GM19438 (cell line): ENCODE data around the gene CNGA4.
A peak's percentile ranks its signal among the peaks of the same experiment; 100 is the strongest.
"Not testable (repeated sequence)": the region's sequence is repeated elsewhere in the genome, so short reads cannot be mapped to it uniquely, and the experiment has no call there.

Experiments used
- ATAC-seq: cut with Tn5 transposase; IDR thresholded peaks from one replicate; pipeline ENCODE4 v1.9.1; 2021; ENCODE audit warnings: low read depth; ENCODE audit not compliant: unreplicated experiment

The CNGA4 gene

DNA sequence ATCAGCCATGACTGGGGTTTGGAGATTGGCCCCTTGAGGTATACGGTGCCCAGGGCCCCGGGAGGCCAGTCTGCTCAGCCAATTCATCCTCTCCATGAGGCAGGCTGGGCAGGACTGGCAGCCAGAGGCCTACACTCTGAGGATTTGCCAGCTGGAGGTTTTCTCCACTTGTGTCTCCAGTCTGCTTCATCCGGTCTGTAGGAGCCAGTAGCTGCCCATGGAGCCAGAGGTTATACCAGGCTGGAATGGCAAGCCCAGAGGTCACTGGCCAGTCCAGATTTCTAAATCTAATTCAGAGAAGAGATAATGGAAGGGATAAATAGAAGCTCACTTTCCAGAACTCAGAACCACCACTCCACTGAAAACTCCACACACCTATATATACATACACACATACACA is 14.5 kb upstream of the CNGA4 start:
- no peak for ATAC-seq

DNA sequence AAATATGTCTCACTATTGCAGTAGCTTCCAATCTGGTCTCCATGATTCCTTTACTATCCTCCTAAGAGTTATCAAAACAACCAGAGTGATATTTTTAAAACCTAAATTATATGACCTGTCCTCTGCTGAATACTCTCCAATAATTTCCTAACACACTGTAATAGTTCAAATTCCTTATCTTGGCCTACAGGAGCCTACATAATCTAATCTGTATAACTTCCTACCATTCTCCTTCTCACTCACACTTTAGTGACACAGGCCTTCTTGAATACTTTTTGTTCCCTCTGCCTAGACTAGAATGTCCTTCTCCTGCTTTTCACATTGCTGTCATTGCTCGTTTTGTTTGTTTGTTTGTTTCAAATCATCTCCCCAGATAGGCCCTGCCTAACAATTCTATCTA is 13.9 kb upstream of the CNGA4 start:
- ATAC-seq, result no peak

GRCh38 chr11:6225896-6226295 is 13.0 kb upstream of the CNGA4 start:
- no peak for ATAC-seq

GRCh38 chr11:6228520-6228919 is 10.4 kb upstream of the CNGA4 start:
- no peak for ATAC-seq

DNA sequence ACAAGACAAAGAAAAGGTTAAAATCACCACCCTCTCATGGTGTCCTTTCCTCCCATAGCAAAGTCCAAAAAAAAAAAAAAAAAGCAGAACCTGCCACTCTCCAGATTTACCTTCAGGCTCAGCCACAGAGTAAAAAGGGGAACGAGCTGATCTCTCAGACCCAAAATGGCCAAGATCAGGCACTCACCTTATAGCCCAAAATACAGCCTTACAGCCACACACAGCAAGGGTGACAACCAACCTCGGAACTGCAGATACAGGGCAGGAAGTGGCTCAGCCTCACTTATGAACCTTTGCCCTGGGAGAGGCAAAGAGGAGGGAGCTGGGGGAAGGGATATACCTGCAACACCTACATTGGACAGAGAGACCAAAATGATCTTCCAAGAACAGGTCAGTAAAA is 9.0 kb upstream of the CNGA4 start:
- no peak for ATAC-seq

GRCh38 chr11:6232899-6233298 is 6.0 kb upstream of the CNGA4 start:
- ATAC-seq, result no peak

DNA sequence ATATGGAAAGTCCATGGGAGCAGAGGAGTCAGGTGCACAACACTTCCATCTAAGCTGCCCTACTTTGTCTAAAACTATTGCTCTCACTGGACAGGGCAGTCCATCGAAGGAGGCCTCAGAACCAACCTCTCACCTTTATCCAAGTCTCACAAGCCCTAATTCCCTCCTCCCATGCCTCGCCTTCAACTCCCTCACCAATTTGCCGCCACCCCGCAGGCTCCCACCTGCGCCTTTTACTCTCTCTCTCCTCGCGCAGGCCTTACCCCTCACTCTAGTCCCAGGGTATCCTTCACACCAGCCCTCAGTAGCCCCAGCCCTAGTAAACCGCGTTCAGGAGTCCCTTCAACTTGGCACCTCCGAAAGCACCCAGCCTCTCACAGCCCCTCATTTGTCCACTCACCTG is 4.9 kb upstream of the CNGA4 start:
- ATAC-seq, result no peak

- peak; percentile 93 for ATAC-seq
Measured at GRCh38 chr11:6234387-6235107, 4.3 kb upstream of the CNGA4 start, which contains the start of gene FHIP1B. Gene FHIP1B (minus strand): TSS chr11:6234636. CDS start chr11:6224516, 10,120 bp downstream.

DNA sequence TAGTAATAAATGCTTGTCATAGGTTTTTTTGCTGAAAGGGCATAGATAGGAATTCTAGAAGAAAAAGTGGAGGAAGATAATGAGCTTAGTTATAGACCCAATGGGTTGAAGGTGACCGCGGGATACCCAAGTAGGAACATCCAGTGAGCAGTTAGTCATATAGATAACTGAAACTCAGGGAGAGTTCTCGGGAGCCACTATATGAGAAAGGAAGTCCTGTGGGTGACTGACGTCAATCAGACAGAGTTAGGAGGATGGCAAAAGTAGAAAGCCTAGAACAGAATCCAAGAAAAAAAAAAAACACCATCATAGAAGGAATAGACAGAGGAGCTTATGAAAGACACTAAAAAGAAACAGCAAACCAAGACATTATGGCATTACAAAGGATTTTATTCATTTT is 1.6 kb upstream of the CNGA4 start:
- no peak for ATAC-seq

- ATAC-seq, result no peak
Measured at GRCh38 chr11:6237761-6238302, 1.1 kb upstream of the CNGA4 start.

DNA sequence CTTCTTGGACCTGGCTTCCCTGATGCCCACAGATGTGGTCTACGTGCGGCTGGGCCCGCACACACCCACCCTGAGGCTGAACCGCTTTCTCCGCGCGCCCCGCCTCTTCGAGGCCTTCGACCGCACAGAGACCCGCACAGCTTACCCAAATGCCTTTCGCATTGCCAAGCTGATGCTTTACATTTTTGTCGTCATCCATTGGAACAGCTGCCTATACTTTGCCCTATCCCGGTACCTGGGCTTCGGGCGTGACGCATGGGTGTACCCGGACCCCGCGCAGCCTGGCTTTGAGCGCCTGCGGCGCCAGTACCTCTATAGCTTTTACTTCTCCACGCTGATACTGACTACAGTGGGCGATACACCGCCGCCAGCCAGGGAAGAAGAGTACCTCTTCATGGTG is 1.2 kb downstream of the CNGA4 start:
- no peak for ATAC-seq

DNA sequence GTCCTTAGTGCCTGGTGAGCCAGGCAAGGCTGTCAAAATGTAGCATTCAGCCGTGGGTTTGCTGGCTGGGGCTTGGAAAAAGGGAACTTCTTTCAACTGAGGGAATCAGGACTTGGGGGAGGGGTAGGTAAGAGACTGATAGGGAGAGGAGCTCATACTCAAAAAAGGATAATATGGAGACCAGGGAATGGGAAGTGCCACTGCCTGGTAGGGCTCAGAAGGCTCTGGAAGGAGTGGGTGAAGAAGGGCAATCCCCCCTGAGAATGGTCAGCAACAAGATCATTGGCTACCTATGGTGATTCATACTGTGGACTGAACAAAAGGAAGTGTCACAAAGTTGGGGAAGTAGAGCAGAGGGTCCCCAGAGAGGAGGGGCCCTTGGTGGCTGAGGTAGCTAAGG is 1.9 kb downstream of the CNGA4 start:
- no peak for ATAC-seq

DNA sequence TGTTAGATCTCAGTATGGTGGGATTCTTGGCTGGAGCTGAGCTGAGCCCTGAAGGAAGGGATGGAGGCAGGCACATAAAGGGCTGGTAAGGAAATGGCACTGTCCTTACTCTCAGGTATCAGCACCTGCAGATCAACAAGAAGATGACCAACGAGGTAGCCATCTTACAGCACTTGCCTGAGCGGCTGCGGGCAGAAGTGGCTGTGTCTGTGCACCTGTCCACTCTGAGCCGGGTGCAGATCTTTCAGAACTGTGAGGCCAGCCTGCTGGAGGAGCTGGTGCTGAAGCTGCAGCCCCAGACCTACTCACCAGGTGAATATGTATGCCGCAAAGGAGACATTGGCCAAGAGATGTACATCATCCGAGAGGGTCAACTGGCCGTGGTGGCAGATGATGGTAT is 2.4 kb downstream of the CNGA4 start:
- no peak for ATAC-seq

GRCh38 chr11:6245536-6245935 is 6.6 kb downstream of the CNGA4 start:
- no peak for ATAC-seq

- no peak for ATAC-seq
Measured at GRCh38 chr11:6248248-6248647, 9.4 kb downstream of the CNGA4 start.

DNA sequence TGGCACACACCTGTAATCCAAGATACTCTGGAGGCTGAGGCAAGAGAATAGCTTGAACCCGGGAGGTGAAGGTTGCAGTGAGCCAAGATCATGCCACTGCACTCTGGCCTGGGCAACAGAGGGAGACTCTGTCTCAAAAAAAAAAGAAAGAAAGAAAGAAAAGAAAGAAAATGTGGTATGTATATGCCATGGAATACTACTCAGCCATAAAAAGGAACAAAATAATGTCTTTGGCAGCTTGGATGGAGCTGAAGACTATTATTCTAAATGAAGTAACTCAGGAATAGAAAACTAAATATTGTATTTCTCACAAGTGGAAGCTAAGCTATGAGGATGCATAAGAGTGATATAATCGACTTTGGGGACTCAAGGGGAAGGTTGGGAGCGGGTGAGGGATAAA is 10.0 kb downstream of the CNGA4 start:
- not testable (repeated sequence) for ATAC-seq

DNA sequence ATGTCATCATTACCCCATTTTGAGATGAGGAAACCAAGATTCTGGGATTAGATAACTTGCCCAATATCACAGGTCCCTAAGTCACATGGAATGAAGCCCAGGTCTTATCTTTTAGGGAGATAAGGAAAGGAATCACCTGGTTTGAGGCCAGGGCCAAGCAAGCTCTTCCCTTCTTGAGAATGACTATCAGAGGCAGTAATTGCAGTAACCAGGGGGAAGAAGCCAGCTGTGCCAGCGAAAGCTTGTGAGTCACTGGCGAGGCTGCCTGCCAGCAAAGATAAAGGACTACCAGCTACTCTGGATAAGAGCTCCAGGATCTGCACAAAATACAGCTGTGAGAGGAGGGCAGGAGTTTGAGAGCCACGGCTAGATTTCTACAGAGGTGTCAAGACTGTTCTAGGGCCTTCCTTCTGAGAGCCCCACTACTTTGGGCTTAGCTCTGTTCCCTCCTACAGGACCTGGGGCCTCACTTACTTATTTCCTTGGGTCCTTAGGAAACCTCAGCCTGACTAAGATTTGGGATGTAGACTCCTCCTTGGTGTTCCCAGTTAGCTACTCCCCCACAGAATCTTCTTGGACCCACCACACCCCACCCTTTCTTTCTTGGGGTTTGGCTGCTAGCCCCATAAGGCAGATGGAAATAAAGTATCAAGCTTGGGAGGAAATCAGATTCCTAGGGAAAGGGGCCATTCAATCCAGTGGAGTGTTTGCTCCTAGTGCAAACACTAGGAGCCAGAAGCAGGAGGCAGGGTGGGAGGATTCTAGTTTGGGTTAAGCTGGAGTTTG is 11.1 kb downstream of the CNGA4 start:
- no peak for ATAC-seq

GRCh38 chr11:6251120-6251733 is 12.3 kb downstream of the CNGA4 start:
- ATAC-seq, result peak; percentile 95

- ATAC-seq, result no peak
Measured at GRCh38 chr11:6251990-6252473, 13.1 kb downstream of the CNGA4 start.

- ATAC-seq, result no peak
Measured at GRCh38 chr11:6253197-6253596, 14.3 kb downstream of the CNGA4 start.

GRCh38 chr11:6258141-6258540 is 19.3 kb downstream of the CNGA4 start:
- no peak for ATAC-seq
